Adrenal gland (tissue), 12 donors: ENCODE results near the gene CIB4. TPM values are rescaled to one million over a fixed set of nuclear protein-coding genes. Genes with fewer than 3 reads are reported as not detected.

Experiments used
- DNase-seq, 7 donors: peaks; one replicate each; pipeline ENCODE4 v3.0.0-alpha.2; 2019 to 2020
- H3K27ac ChIP-seq, 5 donors: fragments of 200-600 bp; sonication (generic) in 4 of 5; 1 replicate in 3 of 5; 2 replicates in 2 of 5; pipeline versions ENCODE4 v1.5.1 to v1.8.0; 2016 to 2020; ENCODE audit warnings: mild to moderate bottlenecking in 1 of 5
- H3K27me3 ChIP-seq: fragments of 200-600 bp; 2 replicates; pipeline ENCODE4 v1.8.0; 2021
- H3K36me3 ChIP-seq, 2 donors: fragments of 200-600 bp; replicated peaks in 1 of 2; 1 replicate in 1 of 2; 2 replicates in 1 of 2; pipeline versions ENCODE4 v1.5.1 to v1.8.0; 2018 to 2022
- H3K4me1 ChIP-seq, 2 donors: fragments of 200-600 bp; replicated peaks in 1 of 2; 1 replicate in 1 of 2; 2 replicates in 1 of 2; pipeline versions ENCODE4 v1.5.1 to v1.8.0; 2018 to 2021
- H3K4me3 ChIP-seq, 4 donors: fragments of 200-600 bp; sonication (generic) in 3 of 4; one replicate each; pipeline ENCODE4 v1.5.1; 2016 to 2018
- H3K9me3 ChIP-seq, 3 donors: fragments of 200-600 bp; sonication (generic) in 1 of 3; replicated peaks in 1 of 3; 1 replicate in 2 of 3; 2 replicates in 1 of 3; pipeline versions ENCODE4 v1.5.1 to v1.8.0; 2016 to 2021
- POLR2A ChIP-seq, 2 donors: fragments of 450-650 bp; IDR thresholded peaks; one replicate each; pipeline ENCODE4 v1.6.1; 2017; ENCODE audit warnings: antibody characterized with exemption in 2 of 2, mild to moderate bottlenecking in 2 of 2, moderate library complexity in 1 of 2
- WGBS, 4 donors: extraction: QIAGEN DNeasy Blood & Tissue Kit in 2 of 4; methylation state at CpG; one replicate each; pipeline versions ENCODE4 v1.1.5 to v1.1.7; 2013 to 2017; 5-methylcytosine and 5-hydroxymethylcytosine counted together
- intact Hi-C, 2 donors: fragments of 100-400 bp; cut with DNase I; formaldehyde crosslinking; loops; one replicate each; pipeline versions ENCODE4 v1.14.1 to v1.15.0; 2022 to 2023
- polyA plus RNA-seq, 3 donors: library from polyadenylated mRNA; stranded (reverse); fragments of 200-250 nt in 2 of 3; fragments of 350-450 nt in 1 of 3; fragmentation: Illumina TruSeq in 1 of 3; extraction: RNeasy Lipid Tissue Mini Kit (QIAGEN cat#74804) in 1 of 3; gene quantifications; one replicate each; pipeline ENCODE4 v1.2.3, GENCODE V29; 2013 to 2014
- total RNA-seq, 9 donors: library from RNA; depleted of rRNA in 4 of 9; stranded (reverse); fragments of >200 nt in 4 of 9; fragments of 120-200 nt in 1 of 9; fragmentation: NEBNext Ultra II Directional in 1 of 9; extraction: Animal tissue kit (Norgen Biotek cat#: 25700) in 1 of 9; gene quantifications; one replicate each; pipeline versions ENCODE4 v1.1.0 to v1.2.4, GENCODE V29; 2013 to 2023
- TF ChIP-seq, protein P1 (sequence below), 6 experiments: fragments of 450-650 bp in 4 of 6; fragments of 200-600 bp in 2 of 6; sonication (generic) in 1 of 6; IDR thresholded peaks; 1 replicate in 5 of 6; 2 replicates in 1 of 6; pipeline versions ENCODE4 v1.5.1 to v1.8.0; 2016 to 2021; ENCODE audit warnings: antibody characterized with exemption in 6 of 6, mild to moderate bottlenecking in 2 of 6, moderate library complexity in 1 of 6
- donor health status: healthy with polysubstance abuse.
- donor health status: Bipolar disorder and iron deficiency.
- donor health status: DM: yes; HTN: yes; CAD: no.
- donor health status: DM: no; HTN: no; CAD: no.
- donor health status: DM: no; HTN: no; CAD: no.
- donor health status: DM: yes; HTN: yes; CAD: no.

Gene CIB4
- total and polyA plus RNA-seq, 12 donors: 2.2 to 10.1 (median 3.5) TPM; not detected in 2

GRCh38 chr2:26642429-26642828 is 1.3 kb upstream of the CIB4 start:
- no peak overlapping the region for H3K27ac ChIP-seq
- intact Hi-C loops: no loop called here
- peak in 4 of 7 donors; percentile 7 to 34 (median 14) for DNase-seq
- H3K4me1 ChIP-seq: peaks cover 10 to 14% of the 10 kb centered on the region in 2 donors
- no peaks in the 10 kb centered on the region for H3K27me3 ChIP-seq
- no peaks in the 10 kb centered on the region for H3K9me3 ChIP-seq
- 69 to 90% (median 81%) methylated on average over 3 of the region's 3 CpGs for WGBS, 4 donors
- no peak overlapping the region for H3K4me3 ChIP-seq
- H3K36me3 ChIP-seq: no peaks in the 10 kb centered on the region
- TF ChIP-seq, protein P1, sequence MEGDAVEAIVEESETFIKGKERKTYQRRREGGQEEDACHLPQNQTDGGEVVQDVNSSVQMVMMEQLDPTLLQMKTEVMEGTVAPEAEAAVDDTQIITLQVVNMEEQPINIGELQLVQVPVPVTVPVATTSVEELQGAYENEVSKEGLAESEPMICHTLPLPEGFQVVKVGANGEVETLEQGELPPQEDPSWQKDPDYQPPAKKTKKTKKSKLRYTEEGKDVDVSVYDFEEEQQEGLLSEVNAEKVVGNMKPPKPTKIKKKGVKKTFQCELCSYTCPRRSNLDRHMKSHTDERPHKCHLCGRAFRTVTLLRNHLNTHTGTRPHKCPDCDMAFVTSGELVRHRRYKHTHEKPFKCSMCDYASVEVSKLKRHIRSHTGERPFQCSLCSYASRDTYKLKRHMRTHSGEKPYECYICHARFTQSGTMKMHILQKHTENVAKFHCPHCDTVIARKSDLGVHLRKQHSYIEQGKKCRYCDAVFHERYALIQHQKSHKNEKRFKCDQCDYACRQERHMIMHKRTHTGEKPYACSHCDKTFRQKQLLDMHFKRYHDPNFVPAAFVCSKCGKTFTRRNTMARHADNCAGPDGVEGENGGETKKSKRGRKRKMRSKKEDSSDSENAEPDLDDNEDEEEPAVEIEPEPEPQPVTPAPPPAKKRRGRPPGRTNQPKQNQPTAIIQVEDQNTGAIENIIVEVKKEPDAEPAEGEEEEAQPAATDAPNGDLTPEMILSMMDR (IDR thresholded peaks at IDR 0.05): no peak
- TF ChIP-seq POLR2A (IDR thresholded peaks at IDR 0.05): no peak

DNA sequence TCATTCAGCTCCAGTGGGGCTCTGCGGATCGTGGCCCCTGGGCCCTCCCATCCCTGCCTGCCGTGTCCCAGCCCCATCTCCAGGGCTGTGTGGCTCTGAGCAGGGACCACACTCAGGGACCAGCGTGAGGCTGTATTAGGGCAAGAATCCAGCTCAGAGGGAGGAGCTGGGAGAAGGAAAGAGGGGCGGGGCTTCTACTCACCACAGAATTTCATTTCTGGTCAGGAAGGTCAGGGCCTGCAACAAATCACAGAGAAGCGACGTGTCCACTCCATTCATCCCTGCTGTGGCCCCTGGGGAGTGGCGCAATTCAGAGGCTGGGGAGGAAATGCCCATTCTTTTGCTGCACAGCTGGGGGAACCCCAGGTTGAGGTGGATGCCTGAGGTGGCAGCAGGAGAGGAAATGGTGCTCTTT is 828 bp downstream of the CIB4 start:
- intact Hi-C loops: no loop called here
- peak; percentile 87 to 96 (median 94) for DNase-seq
- Histone ChIP-seq H3K4me1 (peaks cover 10 to 16% of the 10 kb centered on the region in 2 donors), H3K4me3 (peak overlapping the region in 1 of 4 donors; percentile 32), H3K27ac (peak overlapping the region in 4 of 5 donors; percentile 48 to 81 (median 64)), H3K27me3 (no peaks in the 10 kb centered on the region), H3K36me3 (no peaks in the 10 kb centered on the region), H3K9me3 (no peaks in the 10 kb centered on the region)
- TF ChIP-seq, protein P1 (IDR thresholded peaks at IDR 0.05): no peak
- TF ChIP-seq POLR2A (IDR thresholded peaks at IDR 0.05): peak; percentile 14 to 51
- 8 to 17% (median 11%) methylated on average over 4 to 8 of the region's 8 CpGs for WGBS, 4 donors

DNA sequence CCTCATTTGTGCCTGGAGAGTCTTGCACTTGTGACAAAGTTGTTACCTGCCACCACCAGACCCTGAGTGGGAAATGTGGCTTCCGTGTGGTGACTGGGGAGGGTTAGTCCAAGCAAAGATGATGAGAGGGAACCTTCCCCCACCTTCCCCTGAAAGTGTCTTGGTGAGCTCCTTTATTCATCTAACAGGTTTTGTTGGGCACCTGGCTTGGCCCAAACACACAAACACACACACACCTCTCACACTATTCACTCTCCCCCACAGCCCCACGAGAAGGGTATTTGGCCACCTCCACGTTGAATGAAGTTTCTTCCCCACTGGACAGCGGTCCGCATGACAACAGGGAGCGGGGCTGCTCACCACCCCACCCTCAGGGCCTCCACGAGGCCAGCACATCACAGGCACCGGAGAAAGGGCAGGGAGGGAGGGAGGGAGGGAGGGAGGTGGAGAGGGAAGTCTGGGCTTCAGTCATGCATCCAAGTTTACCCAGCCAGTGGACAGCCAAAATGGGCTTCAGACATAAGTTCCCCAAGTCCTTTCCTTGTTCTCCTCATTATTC is 1.4 kb downstream of the CIB4 start:
- intact Hi-C loops: no loop called here
- WGBS, 4 donors: 34 to 59% (median 48%) methylated on average over 3 to 8 of the region's 8 CpGs
- Histone ChIP-seq H3K4me1 (peaks cover 10 to 19% of the 10 kb centered on the region in 2 donors), H3K9me3 (no peaks in the 10 kb centered on the region), H3K27ac (peak overlapping the region in 4 of 5 donors; percentile 38 to 81 (median 64)), H3K4me3 (peak overlapping the region in 1 of 4 donors; percentile 32), H3K27me3 (no peaks in the 10 kb centered on the region), H3K36me3 (no peaks in the 10 kb centered on the region)
- peak in 5 of 7 donors; percentile 37 to 55 (median 54) for DNase-seq
- TF ChIP-seq, protein P1 (IDR thresholded peaks at IDR 0.05): no peak
- TF ChIP-seq POLR2A (IDR thresholded peaks at IDR 0.05): no peak

- intact Hi-C loops: no loop called here
Observed at GRCh38 chr2:26637811-26638310, 3.3 kb downstream of the CIB4 start.

More at GRCh38 chr2:26637811-26638310, 3.3 kb downstream of the CIB4 start:
- H3K4me1 ChIP-seq: peaks cover 10 to 25% of the 10 kb centered on the region in 2 donors
- no peaks in the 10 kb centered on the region for H3K27me3 ChIP-seq
- WGBS, 4 donors: 92 to 96% (median 94%) methylated on average over 9 of the region's 9 CpGs
- no peaks in the 10 kb centered on the region for H3K9me3 ChIP-seq
- no peaks in the 10 kb centered on the region for H3K36me3 ChIP-seq
- no peak overlapping the region for H3K4me3 ChIP-seq
- H3K27ac ChIP-seq: no peak overlapping the region
- TF ChIP-seq, protein P1 (IDR thresholded peaks at IDR 0.05): no peak
- no peak for TF ChIP-seq POLR2A (IDR thresholded peaks at IDR 0.05)
- DNase-seq: peak in 1 of 7 donors; percentile 8
